ENCODE data around the gene EXOC6B.

The EXOC6B gene

GRCh38 chr2:72825257-72826155 is at the start of gene EXOC6B:
Gene EXOC6B (minus strand): TSS chr2:72826033.
- peak; percentile 74 for DNase-seq

DNA sequence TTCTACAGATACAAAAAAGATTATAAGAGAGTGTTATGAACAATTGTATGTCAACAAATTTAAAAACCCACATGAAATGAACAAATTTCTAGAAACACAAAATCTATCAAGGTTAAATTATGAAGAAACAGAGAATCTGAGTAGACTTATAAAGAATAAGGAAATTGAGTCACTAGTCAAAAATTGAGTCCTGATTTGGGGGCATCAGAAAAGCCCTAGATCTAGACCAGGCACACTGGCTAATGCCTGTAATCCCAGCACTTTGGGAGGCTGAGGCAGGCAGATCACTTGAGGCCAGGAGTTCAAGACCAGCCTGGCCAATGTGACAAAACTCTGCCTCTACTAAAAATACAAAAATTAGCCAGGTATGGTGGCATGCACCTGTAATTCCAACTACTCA is 46.0 kb upstream of the EXOC6B start:
- no peak for DNase-seq

GRCh38 chr2:72871060-72871459 is 45.2 kb upstream of the EXOC6B start:
- no peak for DNase-seq

DNA sequence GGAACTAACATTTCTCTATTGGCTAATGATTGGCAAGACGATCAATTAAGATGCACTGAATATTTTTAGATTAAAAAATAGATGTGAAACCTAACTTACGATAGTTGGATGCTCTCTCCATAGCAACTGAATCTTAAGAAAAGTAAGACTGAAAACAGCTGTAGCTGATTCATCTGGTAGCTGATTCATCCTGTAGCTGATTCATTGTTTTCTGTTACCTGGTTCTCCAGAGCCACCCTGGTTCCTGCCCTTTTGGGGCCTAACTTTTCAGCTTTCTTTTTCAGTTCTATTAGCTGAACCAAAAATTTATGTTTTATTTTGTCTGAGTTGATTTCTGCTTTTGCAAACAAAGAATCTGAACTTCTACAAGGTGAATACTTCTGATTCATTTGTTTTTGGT is 38.7 kb upstream of the EXOC6B start:
- DNase-seq = no peak

DNA sequence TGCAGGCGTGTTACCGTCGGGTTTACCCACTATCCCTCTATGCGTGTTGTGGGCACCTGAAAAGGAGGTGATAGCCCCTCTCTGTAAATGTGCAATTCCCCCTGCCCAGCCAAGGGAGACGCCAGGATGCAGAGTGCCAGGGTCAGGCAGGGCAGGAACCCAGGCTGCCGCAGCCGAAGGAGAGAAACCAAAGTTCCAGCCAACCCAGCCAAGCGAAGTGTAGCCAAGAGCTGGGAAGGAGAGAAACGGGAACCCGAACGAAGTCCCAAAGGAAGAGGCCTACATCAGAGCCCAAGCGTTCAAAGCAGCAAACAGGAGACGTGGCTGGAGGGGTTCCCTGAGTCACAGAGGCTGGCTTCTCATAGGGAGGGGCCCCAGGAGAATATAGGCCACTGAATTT is 37.2 kb upstream of the EXOC6B start:
- DNase-seq = no peak

DNA sequence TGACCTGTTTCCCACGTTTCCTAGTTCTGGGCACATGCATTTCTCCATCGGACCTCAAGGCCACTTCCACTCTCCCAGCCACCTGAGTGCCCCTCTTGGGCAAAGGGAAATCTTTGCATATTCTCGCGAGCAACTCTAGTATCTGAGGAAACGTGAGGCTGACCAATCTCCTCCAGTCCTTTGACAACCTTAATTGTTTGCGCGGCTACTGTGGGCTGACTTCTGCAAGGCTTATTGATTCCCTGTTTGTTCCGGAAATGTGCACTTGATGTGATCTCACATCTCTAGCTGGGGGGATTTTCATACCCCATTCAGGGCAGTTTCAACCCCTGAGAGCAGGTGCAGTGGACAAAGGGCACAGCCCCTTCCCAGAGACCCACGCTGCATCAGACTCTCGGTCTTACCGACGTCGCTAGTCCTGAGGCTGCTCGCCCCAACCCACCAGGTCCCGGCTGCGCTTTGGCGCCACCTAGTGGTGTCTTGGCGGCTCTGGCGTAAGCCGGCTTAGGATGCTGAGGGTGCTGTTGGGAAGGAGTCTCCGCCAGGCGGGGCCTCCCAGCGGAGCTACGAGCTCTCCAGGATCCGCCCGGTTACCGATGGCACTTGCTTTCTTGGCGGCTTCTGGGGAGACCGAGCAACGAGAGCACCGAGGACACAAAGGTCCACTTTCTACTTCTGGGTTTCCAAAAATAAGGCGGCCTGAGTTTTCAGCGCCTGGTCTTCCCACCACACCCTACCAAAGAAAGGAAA is 36.6 kb upstream of the EXOC6B start:
- DNase-seq = peak; percentile 84

DNA sequence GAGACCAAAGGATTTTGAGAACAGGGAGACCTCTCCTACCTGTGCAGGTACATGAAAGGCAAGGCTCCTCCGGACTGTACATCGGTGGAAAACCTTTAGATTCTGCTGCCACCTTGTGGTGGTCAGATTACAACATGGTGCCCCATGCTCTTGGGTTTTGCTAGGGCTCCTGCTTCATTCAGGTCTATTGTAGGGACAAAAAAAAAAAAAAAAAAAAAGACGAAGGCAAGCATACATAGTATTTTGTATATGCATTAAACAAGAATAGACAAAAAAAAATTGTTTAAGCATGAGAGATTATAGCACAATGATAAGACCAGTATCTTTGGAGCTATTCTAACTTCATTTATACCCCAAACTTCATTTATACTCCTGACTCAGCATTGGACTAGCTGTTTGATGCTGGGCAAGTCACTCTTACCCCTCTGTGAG is 34.0 kb upstream of the EXOC6B start:
- peak; percentile 73 for DNase-seq

DNA sequence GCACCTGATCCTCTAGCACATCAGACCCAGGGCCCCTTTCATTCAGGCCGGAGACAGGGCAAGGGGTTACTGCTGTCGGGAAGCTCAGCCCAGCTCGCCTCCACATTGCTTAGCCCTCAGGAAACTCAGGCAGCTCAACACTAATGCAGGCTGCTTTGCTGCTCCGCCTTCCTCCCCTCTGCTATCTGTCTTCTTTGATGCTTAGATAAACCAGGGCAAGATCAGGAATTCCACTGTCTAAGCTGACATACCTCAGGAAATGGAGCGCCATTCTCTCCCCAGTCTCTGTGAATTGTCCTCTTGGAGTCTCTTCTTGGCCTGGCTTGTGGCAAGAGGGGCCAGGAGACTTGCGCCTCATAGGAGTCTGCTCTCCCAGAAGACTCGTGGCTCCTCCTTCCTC is 25.5 kb upstream of the EXOC6B start:
- no peak for DNase-seq

DNA sequence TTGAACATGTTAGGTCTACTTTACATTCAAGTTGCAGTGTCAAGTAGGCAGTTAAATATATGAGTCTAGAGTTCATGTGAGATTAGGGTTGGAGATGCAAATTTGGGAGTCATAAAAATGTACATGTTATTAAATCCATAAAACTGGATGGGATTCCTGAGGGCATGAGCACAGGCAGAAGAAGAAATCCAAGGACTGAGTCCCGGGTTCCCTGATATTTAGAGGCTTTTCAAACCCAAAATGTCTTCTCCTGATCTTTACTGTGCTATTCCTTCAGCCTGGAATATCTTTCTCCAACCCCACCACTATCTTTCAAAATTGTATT is 23.3 kb upstream of the EXOC6B start:
- peak; percentile 32 for DNase-seq

GRCh38 chr2:72848436-72849137 is 22.8 kb upstream of the EXOC6B start:
- DNase-seq = no peak

GRCh38 chr2:72847534-72848315 is 21.9 kb upstream of the EXOC6B start:
- DNase-seq = no peak

GRCh38 chr2:72846171-72847095 is 20.6 kb upstream of the EXOC6B start:
- DNase-seq = no peak

- no peak for DNase-seq
Observed at GRCh38 chr2:72843301-72843700, 17.5 kb upstream of the EXOC6B start.

DNA sequence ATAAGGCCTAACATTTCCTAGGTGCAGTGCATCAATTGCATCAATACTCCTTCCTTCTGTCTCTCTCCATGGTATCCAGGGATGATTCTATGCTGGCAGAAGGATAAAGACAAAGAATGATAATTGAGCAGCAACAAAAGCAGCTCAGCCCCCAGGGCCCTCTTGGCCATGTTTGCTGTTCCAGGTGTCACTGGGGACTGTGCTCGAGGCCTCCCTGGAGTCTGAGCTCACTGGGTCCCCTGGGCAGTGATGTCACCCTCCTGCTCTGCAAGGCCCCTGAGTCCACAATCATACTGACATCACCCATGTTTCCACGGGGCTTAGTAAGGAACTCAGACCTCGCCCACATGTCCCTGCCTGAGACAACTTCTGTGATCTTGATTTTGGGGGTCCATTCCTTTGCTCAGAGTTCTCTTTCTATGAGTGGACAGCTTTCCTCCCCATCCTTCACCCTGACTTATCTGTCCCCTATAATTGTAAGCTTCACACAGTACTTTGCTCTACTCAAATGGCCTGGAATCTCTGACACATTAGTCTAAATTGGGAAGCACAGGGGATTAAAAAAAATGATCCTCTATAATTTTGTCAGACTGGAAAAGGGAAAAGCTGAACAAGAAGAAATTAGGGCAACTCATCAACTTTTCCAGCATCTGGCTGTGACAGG is 15.8 kb upstream of the EXOC6B start:
- DNase-seq = no peak

- DNase-seq = no peak
Observed at GRCh38 chr2:72840066-72840465, 14.2 kb upstream of the EXOC6B start.

DNA sequence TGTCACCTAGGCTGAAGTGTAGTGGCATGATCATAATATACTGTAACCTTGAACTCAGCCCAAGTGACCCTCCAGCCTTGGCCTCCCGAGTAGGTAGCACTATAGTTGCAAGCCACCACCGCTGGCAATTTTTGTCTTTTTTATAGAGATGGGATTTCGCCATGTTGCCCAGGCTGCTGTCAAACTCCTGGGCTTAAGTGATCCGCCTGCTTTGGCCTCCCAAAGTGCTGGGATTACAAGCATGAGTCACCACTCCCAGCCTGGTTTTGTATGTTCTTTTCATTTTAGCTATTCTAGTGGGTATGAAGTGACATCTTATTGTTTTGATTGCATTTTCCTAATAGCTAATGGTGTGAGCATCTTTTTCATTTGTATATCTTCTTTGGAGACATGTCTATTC is 11.3 kb upstream of the EXOC6B start:
- no peak for DNase-seq

- DNase-seq = no peak
Observed at GRCh38 chr2:72835403-72835802, 9.6 kb upstream of the EXOC6B start.

DNA sequence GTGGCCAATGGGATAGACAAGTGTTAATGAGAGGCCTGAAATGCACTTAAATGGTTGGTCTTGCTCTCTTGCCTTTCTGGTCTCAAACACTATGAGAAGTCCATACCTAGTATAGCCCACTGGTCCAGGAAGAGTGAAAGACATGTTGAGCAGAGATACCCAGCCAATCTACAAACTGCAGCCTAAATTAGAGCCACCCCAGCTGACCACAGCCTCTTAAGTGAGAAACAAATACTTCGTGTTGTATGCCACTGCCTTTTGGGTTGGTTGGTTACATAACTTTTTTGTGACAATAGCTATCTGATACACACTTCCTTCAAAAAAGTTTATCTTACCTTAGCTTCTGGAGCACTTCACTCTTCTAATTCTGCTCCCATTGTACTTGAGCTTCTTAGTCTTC is 8.8 kb upstream of the EXOC6B start:
- DNase-seq = no peak

- no peak for DNase-seq
Observed at GRCh38 chr2:72833084-72833714, 7.4 kb upstream of the EXOC6B start.

DNA sequence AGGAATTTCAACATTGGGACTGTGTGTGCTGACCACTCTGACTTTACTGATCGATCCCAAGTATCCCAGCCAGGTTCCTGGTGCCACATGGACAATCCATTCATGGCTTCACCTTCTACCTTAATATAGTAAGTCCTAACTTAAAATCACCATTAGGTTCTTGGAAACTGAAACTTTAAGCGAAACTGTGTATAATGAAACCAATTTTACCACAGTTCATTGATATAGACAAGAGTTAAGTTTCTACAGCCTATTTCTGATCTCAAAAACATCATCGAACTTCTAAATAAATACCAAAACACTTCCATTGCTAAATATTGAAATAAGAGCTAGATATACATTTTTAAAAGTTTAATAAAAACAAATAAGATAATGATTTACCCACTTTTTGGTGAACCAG is 4.4 kb upstream of the EXOC6B start:
- DNase-seq = no peak
